Thyroid gland (tissue), 4 donors: ENCODE measurements around the gene RPUSD1.

Experiments
- POLR2A ChIP-seq, 2 donors: fragments of 450-650 bp; IDR thresholded peaks; one replicate each; pipeline ENCODE4 v1.6.1; 2017; ENCODE audit warnings: antibody characterized with exemption in 2 of 2, mild to moderate bottlenecking in 2 of 2, moderate library complexity in 1 of 2
- TF ChIP-seq, protein P1 (sequence below), 6 experiments: fragments of 200-600 bp in 3 of 6; fragments of 450-650 bp in 3 of 6; sonication (generic) in 3 of 6; IDR thresholded peaks; one replicate each; pipeline ENCODE4 v1.5.1; 2016 to 2019; ENCODE audit warnings: antibody characterized with exemption in 6 of 6, mild to moderate bottlenecking in 2 of 6, inconsistent platforms in 1 of 6, moderate library complexity in 1 of 6

DNA sequence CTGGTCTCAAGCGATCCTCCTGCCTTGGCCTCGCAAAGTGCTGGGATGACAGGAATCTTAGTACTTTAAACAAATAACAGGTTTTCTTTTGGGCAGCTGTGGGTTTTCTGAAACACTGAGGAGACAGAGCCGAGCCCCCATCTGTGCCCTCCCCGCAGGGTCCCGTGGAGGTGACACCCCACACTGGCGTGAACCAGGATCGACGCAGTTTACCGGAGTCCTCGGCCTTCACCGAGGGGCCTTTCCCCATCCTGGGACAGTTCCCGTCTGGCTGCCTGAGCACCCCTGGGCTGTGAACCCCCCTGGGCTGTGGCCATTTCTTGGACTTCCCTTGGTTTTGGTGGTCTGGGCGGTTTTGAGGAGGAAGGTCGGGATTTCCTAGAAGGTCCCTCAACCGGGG is 27.7 kb upstream of the RPUSD1 start:
- TF ChIP-seq, protein P1, sequence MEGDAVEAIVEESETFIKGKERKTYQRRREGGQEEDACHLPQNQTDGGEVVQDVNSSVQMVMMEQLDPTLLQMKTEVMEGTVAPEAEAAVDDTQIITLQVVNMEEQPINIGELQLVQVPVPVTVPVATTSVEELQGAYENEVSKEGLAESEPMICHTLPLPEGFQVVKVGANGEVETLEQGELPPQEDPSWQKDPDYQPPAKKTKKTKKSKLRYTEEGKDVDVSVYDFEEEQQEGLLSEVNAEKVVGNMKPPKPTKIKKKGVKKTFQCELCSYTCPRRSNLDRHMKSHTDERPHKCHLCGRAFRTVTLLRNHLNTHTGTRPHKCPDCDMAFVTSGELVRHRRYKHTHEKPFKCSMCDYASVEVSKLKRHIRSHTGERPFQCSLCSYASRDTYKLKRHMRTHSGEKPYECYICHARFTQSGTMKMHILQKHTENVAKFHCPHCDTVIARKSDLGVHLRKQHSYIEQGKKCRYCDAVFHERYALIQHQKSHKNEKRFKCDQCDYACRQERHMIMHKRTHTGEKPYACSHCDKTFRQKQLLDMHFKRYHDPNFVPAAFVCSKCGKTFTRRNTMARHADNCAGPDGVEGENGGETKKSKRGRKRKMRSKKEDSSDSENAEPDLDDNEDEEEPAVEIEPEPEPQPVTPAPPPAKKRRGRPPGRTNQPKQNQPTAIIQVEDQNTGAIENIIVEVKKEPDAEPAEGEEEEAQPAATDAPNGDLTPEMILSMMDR (IDR thresholded peaks at IDR 0.05), result no peak
- TF ChIP-seq POLR2A (IDR thresholded peaks at IDR 0.05), result no peak
